A549 treated with AZD9567 at 1 μM for 4 hours (cell line): ENCODE measurements around the gene SOWAHB. TPM values are rescaled to one million over a fixed set of nuclear protein-coding genes. Genes with fewer than 3 reads are reported as not detected.

Source experiments
- total RNA-seq: library from RNA; stranded (reverse); fragments of 200-300 nt; extraction: Qiagen RNA extraction; gene quantifications from 5 replicates; pipeline ENCODE4 v1.2.3, GENCODE V29; 2022; ENCODE audit not compliant: insufficient read depth

Gene SOWAHB
- total RNA-seq, result 0.05 TPM in 1 of 5 replicates, not detected in the others

GRCh38 chr4:76897536-76898384, at the start of gene SOWAHB:
Gene SOWAHB (minus strand): TSS chr4:76898144. CDS start chr4:76897849, 295 bp downstream.

Other genes with a start within 250 kb of the SOWAHB start
- 29.8 to 42.5 TPM (median 39.5 TPM) in 5 replicates for gene SEPTIN11, start 51.6 kb upstream of the SOWAHB start, total RNA-seq
- 59.0 to 89.0 TPM (median 61.4 TPM) in 5 replicates for gene CCNI, start 177.8 kb upstream of the SOWAHB start, total RNA-seq